LNCAP (cell line): ENCODE data around the gene TLK1.
A peak's percentile ranks its signal among the peaks of the same experiment; 100 is the strongest.

ENCODE experiments used
- TF ChIP-seq, protein P1 (sequence below): fragments of 450-650 bp; IDR thresholded peaks from 2 replicates; pipeline ENCODE4 v1.5.1; 2017; ENCODE audit warnings: mild to moderate bottlenecking

TLK1 gene

DNA sequence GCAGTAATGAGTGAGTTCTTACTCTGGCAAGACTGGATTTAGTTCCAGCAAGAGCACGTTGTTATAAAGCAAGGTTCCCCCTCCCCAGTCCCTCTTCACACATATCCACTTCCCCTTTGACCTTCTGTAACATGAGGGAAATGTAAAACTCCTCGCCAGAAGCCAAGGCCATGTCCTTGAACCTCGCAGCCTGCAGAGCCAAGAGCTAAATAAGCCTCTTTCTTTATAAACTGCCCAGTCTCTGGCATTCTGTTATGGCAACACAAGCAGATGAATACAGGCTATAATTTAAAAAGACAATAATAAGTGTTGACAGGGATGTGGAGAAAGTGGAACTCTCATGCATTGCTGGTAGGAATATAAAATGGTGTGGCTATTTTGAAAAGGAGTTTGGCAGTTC is 60.3 kb downstream of the TLK1 start:
- TF ChIP-seq, protein P1, sequence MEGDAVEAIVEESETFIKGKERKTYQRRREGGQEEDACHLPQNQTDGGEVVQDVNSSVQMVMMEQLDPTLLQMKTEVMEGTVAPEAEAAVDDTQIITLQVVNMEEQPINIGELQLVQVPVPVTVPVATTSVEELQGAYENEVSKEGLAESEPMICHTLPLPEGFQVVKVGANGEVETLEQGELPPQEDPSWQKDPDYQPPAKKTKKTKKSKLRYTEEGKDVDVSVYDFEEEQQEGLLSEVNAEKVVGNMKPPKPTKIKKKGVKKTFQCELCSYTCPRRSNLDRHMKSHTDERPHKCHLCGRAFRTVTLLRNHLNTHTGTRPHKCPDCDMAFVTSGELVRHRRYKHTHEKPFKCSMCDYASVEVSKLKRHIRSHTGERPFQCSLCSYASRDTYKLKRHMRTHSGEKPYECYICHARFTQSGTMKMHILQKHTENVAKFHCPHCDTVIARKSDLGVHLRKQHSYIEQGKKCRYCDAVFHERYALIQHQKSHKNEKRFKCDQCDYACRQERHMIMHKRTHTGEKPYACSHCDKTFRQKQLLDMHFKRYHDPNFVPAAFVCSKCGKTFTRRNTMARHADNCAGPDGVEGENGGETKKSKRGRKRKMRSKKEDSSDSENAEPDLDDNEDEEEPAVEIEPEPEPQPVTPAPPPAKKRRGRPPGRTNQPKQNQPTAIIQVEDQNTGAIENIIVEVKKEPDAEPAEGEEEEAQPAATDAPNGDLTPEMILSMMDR = no peak

DNA sequence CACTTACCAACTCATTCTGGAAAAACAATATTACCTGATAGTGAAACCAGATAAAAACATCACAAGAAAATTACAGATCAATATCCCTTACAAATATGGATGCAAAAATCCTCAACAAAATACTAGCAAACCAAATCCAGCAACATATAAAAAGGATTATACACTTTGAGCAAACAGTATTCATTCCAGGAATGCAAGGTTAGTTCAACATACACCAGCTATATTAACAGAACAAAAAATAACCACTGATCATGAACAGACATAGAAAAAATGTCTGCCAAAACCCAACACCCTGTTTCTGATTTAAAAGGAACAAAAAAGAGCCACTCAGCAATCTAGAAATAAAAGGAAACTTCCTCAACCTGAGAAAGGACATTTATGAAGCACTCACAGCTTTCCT is 62.1 kb downstream of the TLK1 start:
- TF ChIP-seq, protein P1 = no peak

DNA sequence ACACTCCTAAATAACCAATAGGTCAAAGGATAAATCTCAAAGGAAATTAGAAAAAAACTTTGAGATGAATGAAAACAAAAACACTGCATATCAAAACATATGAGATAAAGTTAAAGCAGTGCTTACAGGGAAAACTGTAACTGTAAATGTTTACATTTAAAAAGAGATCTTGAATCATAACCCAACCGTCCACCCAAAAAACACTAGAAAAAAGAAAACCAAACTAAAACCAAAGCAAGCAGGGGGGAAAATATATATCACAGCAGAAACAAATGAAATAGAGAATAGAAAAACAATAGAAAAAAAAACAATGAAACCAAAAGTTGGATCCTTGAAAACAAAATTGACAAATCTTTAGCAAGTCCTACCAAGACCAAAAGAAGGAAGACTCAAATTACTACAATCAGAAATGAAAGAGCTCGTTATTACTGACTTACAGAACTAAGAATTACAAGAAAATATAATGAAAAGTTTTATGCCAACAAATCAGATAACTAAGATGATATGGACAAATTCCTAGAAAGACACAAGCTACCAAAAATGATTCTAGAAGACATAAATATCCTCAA is 65.6 kb downstream of the TLK1 start:
- TF ChIP-seq, protein P1 = no peak

DNA sequence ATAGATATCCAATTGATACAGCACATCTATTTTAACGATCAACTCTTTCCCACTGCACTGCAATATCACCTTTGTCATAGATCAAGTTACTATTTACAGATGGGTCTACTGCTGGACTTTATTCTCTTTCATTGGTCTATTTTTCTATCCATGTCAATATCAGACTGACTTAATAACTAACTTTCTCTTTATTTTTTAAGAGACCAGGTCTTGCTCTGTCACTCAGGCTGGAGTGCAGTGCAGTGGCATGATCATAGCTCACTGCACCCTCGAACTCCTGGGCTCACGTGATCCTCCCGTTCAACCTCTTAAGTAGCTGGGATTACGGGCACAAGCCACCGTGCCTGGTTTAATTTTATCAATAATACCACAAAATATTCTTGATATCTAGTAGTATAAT is 71.2 kb downstream of the TLK1 start:
- TF ChIP-seq, protein P1 = no peak

DNA sequence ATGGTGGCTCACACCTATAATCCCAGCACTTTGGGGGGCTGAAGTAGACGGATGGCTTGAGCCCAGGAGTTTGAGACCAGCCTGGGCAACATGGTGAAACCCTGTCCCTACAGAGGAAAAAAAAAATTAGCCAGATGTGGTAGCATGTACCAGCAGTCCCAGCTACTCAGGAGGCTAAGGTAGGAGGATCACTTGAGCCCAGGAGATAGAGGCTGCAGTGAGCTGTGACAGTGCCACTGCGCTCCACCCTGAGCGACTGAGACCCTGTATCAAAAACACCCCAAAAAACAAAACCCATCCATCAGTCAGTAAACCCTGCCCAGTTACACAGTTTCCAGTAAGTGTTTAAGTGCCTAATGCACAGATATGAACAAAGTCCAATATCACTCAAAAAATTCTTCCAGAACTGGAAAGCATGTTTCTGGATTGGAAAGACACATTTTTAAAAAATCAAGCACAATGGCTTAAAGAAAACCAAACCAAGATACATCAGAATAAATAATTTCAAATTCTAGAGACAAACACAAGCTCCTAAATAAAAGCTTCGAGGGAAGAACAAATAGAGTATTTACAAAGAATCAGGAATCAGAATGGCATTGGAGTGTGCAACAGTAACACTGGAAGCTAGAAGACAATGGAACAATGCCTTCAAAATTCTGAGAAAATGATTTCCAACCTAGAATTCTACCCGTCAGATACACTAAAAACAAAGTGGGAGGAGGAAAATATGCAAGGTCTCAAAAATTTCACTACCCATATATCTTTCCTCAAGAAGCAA is 72.4 kb downstream of the TLK1 start:
- TF ChIP-seq, protein P1 = no peak

DNA sequence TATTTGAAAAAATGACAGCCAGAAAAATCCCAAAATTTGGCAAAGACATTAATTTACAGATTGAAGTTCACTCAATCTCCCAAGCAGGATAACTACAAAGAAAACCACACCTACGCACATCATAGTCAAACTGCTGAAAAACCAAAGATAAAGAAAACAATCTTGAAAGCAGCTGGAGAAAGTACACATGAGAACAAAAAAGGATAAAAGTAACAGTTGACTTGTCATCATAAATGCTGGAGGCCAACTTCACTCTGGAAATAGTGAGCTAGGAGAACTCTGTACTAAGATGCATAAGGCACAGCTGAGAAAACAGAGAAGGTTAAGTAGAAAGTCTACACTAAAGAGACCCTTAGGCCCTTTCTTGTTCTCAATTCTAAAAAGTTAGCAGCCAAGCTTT is 73.1 kb downstream of the TLK1 start:
- TF ChIP-seq, protein P1 = no peak

DNA sequence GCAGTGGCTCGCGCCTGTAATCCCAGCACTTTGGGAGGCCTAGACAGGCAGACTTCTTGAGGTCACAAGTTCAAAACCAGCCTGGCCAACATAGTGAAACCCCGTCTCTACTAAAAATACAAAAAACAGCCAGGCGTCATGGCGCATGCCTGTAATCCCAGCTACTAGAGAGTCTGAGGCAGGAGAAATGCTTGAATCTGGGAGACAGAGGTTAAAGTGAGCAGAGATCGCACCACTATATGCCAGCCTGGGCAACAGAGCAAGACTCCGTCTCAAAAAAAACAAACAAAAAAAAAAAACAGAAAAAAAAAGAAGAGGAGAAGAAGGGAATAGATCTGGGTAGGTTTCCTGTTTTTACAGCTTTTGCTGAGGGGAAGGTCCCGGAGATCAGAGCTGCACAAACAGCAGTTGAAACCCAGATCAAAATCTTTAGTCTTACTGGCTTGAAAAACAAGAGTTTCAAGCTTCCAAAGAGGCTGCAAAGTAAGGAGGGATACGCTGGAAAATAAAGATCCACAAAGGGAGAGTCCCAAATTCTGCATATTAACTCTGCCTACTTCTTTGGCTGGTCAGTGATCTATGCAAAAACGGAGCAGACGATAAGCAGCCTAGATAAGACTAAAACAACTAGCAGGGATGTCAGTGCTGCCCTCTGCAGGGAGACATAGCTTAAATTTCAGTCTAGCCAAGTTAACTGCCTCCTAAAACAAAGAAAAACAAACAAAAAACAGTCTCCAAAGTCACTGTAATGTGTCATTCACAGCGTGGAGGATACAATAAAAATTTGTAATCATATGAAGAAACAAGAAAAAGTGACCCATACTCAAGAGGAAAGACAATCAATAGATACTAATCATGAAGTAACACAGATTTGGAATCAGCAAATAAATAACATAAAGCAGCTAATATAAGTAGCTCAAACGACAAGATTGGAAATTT is 74.1 kb downstream of the TLK1 start:
- TF ChIP-seq, protein P1 = peak; percentile 64; the same call in 1 of the 2 replicates
